ENCODE measurements around the gene MAML3.
A peak's percentile ranks its signal among the peaks of the same experiment; 100 is the strongest.

Gene MAML3

GRCh38 chr4:140095694-140096482, 58.1 kb downstream of the MAML3 start:
- TF ChIP-seq POLR2A (IDR thresholded peaks at IDR 0.05; ENCODE audit: low read depth, low read length), result no peak
- DNase-seq (ENCODE audit: insufficient read length, low spot score), result no peak
- FAIRE-seq, result no peak

GRCh38 chr4:140094438-140095420, 59.3 kb downstream of the MAML3 start:
- TF ChIP-seq POLR2A (IDR thresholded peaks at IDR 0.05; ENCODE audit: low read depth, low read length), result no peak
- DNase-seq (ENCODE audit: insufficient read length, low spot score), result no peak
- no peak for FAIRE-seq

- no peak for DNase-seq (ENCODE audit: insufficient read length, low spot score)
- TF ChIP-seq POLR2A (IDR thresholded peaks at IDR 0.05; ENCODE audit: low read depth, low read length), result no peak
- no peak for FAIRE-seq
These were observed 61.7 kb downstream of the MAML3 start for GRCh38 chr4:140092094-140092851.

- DNase-seq (ENCODE audit: insufficient read length, low spot score) (no peak), FAIRE-seq (no peak)
- no peak for TF ChIP-seq POLR2A (IDR thresholded peaks at IDR 0.05; ENCODE audit: low read depth, low read length)
These were observed 62.7 kb downstream of the MAML3 start for GRCh38 chr4:140091305-140091704.

GRCh38 chr4:140090215-140090731, 63.7 kb downstream of the MAML3 start:
- FAIRE-seq (peak; percentile 78), DNase-seq (ENCODE audit: insufficient read length, low spot score) (no peak)
- no peak for TF ChIP-seq POLR2A (IDR thresholded peaks at IDR 0.05; ENCODE audit: low read depth, low read length)

- TF ChIP-seq POLR2A (IDR thresholded peaks at IDR 0.05; ENCODE audit: low read depth, low read length), result no peak
- no peak for FAIRE-seq
These were observed 64.8 kb downstream of the MAML3 start for GRCh38 chr4:140089216-140089615.

GRCh38 chr4:140088323-140088967, 65.5 kb downstream of the MAML3 start:
- TF ChIP-seq POLR2A (IDR thresholded peaks at IDR 0.05; ENCODE audit: low read depth, low read length), result no peak

More at GRCh38 chr4:140089216-140089615, 64.8 kb downstream of the MAML3 start:
- DNase-seq (ENCODE audit: insufficient read length, low spot score), result no peak

GRCh38 chr4:140085881-140086280, 68.1 kb downstream of the MAML3 start:
- DNase-seq (ENCODE audit: insufficient read length, low spot score), result no peak
- no peak for FAIRE-seq
- TF ChIP-seq POLR2A (IDR thresholded peaks at IDR 0.05; ENCODE audit: low read depth, low read length), result no peak

More at GRCh38 chr4:140088323-140088967, 65.5 kb downstream of the MAML3 start:
- DNase-seq (ENCODE audit: insufficient read length, low spot score), result no peak
- no peak for FAIRE-seq

GRCh38 chr4:140085062-140085622, 68.8 kb downstream of the MAML3 start:
- DNase-seq (ENCODE audit: insufficient read length, low spot score), result no peak
- TF ChIP-seq POLR2A (IDR thresholded peaks at IDR 0.05; ENCODE audit: low read depth, low read length), result no peak
- no peak for FAIRE-seq

GRCh38 chr4:140084385-140084784, 69.6 kb downstream of the MAML3 start:
- DNase-seq (ENCODE audit: insufficient read length, low spot score) (no peak), FAIRE-seq (no peak)
- TF ChIP-seq POLR2A (IDR thresholded peaks at IDR 0.05; ENCODE audit: low read depth, low read length), result no peak

GRCh38 chr4:140082391-140082755, 71.6 kb downstream of the MAML3 start:
- no peak for TF ChIP-seq POLR2A (IDR thresholded peaks at IDR 0.05; ENCODE audit: low read depth, low read length)
- DNase-seq (ENCODE audit: insufficient read length, low spot score) (no peak), FAIRE-seq (no peak)

- FAIRE-seq, result no peak
- TF ChIP-seq POLR2A (IDR thresholded peaks at IDR 0.05; ENCODE audit: low read depth, low read length), result no peak
- no peak for DNase-seq (ENCODE audit: insufficient read length, low spot score)
These were observed 72.2 kb downstream of the MAML3 start for GRCh38 chr4:140081641-140082390.
